ENCODE measurements around the gene MAF. TPM values are rescaled to one million over a fixed set of nuclear protein-coding genes. Genes with fewer than 3 reads are reported as not detected.

The MAF gene
- total RNA-seq, 2 donors from 2014 or later: 11.7 to 30.3 TPM

DNA sequence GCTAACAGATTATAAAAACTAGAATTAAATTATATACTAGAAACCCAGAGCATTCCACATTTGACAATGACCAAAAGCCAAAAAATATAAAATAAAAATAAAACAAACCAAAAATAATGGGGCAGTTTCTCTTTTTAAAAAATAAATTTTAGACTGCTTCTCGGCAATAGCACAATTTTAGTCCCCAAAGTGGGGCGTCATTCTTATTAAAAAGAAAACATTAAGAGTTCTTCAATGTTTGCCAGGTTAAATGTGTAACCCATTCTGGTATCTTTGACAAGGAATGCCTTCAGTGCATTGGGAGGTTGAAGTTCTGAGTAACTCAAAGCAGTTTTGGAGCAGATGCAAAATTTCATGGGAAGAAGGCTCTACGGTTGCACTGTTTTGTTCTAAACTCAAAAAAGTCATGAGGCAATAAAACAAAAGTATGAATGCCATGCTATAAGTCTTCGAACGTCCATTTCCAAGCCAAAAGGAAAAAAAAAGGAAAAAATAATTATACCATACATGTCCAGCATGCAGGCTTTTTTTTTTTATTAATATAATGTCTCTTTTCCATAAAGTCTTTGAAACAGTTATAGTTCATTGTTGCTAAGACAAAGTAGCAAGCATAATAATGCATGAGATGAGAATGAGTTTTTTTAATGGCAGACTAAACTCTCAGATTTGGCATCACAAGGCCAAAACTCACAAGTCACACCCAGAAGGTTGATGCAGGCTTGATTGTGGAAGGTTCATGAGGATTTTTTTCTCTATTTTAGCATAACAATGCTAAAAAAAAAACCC, 3.1 kb downstream of the MAF start:
- DNase-seq (no peak), ATAC-seq (no peak)
- intact Hi-C loops (cut with DNase I, micrococcal nuclease): loop anchor here in 1 of 2 donors (10.0 kb wide), 1 partner anchor 1093 kb away; no protein-coding TSS in a partner anchor

DNA sequence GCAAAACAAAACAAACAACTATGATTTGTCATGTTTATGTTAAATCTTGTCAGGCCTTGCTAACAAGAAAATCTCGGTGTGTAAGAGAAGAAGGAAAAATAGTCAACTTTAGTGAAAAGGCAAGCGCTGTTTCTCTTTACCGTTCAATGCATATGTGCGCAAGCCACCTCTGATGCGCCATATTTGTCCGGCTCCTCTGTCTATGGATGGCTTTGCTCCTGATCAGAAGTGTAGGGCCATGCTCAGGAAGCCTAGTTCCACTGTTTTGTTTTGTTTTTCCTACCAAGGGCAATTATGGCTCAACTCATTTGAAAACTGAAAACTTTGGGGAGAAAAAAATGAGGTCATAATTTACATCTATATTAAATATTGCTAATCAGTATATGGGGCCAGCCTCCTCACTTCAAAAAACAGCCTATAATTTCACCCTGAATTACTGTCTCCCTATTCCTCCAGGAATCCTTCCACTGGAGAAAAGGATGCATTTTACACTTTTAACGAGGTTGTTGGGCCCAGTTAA, 4.5 kb downstream of the MAF start:
- DNase-seq (no peak), ATAC-seq (no peak)
- intact Hi-C loops (cut with DNase I, micrococcal nuclease): loop anchor here in 1 of 2 donors (10.0 kb wide), 1 partner anchor 1091 kb away; no protein-coding TSS in a partner anchor

DNA sequence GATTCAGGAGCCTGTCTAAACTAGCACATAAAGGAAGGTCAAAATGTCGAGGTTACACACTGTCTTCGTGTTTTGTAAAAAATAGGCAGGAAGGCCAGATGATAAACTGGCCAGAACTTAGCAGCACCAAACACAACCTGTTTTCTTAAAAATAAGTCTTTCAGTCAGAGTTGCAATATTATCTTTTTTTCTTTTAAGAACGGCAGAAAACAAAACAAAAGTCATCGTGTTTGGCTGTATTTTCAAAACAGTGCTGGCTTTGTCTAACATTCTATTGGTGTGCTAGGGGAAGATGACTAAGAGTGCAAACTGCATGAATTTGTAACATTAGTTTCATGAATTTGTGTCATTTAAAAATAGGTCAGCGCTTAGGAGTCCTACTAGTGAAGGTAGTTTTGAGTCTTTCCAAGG, 5.3 kb downstream of the MAF start:
- intact Hi-C loops (cut with DNase I, micrococcal nuclease): loop anchor here in 1 of 2 donors (10.0 kb wide), 1 partner anchor 1090 kb away; no protein-coding TSS in a partner anchor
- DNase-seq (no peak), ATAC-seq (no peak)

DNA sequence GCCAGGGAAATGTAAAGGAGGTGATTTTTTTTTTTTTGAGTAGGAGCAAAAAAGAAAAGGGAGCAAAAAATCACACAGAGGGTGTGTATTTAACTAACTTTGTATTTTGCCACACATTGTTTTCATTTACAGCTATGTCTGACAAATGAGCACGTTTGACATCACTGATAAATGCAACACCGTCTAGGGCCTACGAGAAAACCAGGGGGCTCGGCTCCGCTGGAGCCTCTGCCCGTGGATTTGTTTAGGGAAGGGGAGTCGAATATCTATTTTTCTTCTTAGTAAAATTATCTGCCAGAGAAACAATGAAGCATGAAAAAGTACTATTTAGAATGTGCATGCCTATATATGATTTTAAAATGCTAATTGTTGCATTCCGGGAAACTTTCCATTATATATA, 6.8 kb downstream of the MAF start:
- ATAC-seq (no peak), DNase-seq (no peak)
- intact Hi-C loops (cut with DNase I, micrococcal nuclease): loop anchor here in 1 of 2 donors (10.0 kb wide), 1 partner anchor 1089 kb away; no protein-coding TSS in a partner anchor

DNA sequence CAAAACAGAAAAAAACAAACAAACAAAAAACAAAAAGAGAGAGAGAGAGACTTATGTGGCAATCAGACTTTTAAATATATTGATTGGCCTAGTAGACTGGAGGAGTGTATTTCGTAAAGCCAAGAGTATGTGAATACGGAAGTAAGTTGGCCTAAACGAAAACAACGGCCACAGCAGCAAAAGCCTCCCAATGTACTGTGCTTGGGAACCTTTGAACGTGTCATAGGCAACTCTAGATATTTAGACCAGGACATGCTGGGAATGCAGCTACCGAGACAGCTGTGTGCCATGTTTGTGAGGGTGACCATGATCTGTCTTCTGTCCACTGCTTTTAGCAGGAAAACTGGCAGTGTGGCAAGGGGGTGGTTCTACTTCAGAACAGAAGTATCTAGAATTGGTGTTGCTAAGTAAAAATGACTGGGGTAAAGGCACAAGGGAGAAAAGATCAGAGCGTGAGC, 7.4 kb downstream of the MAF start:
- no peak for DNase-seq
- no peak for ATAC-seq
- intact Hi-C loops (cut with DNase I, micrococcal nuclease): loop anchor here in 1 of 2 donors (10.0 kb wide), 1 partner anchor 1088 kb away; no protein-coding TSS in a partner anchor

DNA sequence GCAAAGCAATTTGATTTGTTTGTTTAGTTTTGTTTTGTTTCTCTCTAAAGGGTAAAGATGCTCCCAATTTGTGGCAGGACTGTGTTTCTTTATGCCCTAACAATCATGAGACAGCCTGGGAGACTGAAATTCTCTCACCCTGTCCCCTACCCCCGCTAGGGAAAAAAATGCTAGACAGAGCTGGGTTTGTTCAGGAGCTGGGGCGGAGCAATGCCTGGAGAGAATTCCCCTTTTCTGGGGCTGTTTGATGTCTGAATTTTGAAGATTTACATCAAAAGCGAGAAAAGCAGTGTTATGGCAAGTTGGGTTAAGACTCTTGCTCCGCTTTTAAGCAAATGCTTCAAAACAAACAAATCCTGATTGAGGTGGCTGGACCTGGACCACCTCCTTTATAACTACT, 8.4 kb downstream of the MAF start:
- intact Hi-C loops (cut with DNase I, micrococcal nuclease): loop anchor here in 1 of 2 donors (10.0 kb wide), 1 partner anchor 1087 kb away; no protein-coding TSS in a partner anchor
- ATAC-seq (no peak), DNase-seq (no peak)

DNA sequence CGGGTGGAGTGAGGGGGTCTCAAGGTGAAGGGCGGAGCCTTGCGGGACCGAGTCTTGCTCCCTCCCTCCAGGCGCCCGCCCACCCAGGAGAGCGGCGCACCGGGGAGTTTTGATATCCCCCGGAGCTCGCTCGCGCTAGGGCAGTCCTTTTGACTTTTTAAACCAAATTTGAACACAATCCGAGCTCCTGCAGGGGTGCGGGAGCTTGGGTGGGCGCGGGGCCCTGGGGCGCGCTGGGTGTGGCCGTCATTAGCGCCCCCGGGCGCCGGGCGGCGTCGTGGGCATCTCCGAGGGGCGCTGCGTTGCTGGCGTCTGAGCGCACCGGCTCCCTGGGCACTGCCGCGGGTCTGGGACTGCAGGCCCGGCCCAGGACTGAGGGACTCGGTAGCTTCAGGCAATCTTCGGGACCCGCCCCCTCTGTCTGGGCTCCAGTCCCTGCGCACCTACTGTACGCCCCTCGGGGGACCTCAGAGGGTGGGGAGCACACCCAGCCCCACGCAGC, 10.9 kb downstream of the MAF start:
- no peak for ATAC-seq
- intact Hi-C loops (cut with DNase I, micrococcal nuclease): loop anchor here in 1 of 2 donors (10.0 kb wide), 1 partner anchor 1085 kb away; no protein-coding TSS in a partner anchor
- peak in 1 of 2 donors; percentile 22 for DNase-seq

DNA sequence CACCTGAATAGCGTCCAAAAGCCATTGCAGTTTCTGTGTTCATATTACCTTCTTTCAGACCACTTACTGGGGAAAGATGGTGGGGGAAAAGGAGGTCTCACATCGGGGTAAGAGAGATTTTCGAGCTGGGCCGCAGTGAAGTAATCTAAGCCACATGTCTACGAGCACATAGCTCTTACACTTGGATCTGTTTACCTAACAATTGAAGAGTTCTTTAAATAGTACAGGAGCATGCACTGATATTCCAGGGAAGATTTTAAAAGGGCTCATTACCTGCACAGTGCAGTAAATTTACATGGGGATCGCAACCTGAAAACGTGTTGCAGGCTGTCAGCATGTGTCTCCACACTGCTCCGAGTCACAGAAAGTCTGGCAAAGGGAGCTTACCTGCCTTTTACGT, 12.6 kb downstream of the MAF start:
- DNase-seq (no peak), ATAC-seq (no peak)
- intact Hi-C loops (cut with DNase I, micrococcal nuclease): no loop called here

DNA sequence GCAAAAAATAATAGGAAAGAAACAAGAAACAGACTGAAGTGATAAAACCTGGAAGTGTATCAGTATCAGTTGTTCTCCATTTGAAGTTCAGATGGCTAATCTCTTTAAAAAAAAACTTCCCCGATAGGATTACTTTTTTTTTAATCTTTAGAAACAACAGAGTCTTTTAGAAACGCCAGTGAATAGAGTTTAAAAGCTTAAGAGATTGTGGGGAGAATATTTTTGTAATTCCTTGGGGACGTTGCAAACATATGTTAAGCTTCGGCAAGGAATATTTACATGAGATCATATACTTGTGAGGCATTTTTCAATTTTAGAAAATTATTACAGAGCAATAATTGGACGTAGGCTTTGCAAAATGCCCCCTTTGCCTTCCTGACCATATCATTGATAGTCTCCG, 13.2 kb downstream of the MAF start:
- ATAC-seq (no peak), DNase-seq (no peak)
- intact Hi-C loops (cut with DNase I, micrococcal nuclease): no loop called here

DNA sequence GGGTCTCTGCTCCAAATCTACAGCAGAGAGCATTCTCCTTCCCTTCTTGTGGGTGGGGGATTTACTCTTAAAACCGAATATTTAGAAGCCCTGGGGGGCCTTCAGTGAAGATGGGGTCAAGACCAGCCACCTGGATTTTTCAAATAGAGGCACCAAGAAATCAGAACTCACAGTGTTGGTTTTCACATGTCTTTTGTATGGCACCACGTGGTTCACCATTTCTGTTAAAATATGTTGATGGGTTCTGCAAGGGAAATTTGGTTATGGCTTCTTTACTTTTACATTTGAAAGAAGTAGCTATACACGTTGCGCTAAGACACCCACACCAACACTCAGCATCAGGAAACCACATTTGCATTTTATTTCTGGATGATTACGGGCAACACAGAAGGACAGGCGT, 17.7 kb downstream of the MAF start:
- intact Hi-C loops (cut with DNase I, micrococcal nuclease): no loop called here
- ATAC-seq: no peak
- no peak for DNase-seq

DNA sequence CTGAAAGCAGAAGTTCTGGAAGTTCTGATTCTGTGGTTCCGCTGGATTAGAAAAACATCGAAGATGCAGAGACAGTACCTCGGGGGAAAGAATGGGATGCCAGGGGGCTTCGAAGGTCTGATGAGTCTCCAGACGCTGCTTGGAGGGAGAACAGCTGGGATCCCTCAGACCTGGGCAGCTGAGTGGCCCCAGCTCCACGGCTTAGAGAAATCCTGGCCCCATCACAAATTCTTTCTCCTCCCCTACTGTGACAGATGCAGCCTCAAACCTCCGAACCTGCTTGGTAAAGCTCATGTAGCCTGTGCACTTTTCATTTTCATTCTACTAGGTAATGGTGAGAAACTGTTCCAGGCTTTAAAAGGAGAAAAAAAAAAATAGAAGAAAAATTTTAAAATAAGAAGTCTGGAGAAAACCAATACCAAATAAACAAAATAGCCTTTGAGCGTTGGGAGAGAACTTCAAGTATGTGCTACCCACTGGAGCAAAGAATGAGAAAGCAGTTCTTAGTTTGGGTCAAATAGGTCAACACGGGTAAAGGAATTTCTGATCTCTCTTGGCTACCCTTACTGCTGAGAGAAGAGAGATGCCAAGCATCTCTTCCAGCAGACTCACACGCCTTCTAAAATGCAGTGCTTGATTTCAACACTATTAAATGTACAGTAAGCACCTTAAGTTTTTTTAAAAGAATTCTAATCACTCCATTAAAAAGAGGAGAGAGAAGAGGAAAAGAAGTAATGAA, 19.9 kb downstream of the MAF start:
- intact Hi-C loops (cut with DNase I, micrococcal nuclease): no loop called here
- DNase-seq: no peak
- ATAC-seq: no peak

DNA sequence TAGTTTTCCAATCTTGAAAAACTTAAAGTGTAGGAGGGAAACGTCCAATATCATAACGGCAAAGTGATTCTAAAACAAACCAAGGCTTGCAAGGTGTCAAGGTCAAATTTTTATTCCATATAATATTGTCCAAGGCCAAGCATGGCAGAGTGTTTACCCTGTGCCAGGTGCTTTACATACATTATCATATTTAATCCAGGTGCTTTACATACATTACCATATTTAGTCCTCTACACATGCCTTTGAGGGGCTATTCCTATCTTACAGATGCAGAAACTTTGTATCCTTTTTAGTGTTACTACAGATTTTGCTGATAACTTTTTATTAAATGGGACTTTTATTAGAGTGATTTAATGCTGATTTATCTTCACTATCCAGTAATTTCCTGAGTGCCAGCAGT, 23.9 kb downstream of the MAF start:
- intact Hi-C loops (cut with DNase I, micrococcal nuclease): no loop called here
- DNase-seq: no peak

DNA sequence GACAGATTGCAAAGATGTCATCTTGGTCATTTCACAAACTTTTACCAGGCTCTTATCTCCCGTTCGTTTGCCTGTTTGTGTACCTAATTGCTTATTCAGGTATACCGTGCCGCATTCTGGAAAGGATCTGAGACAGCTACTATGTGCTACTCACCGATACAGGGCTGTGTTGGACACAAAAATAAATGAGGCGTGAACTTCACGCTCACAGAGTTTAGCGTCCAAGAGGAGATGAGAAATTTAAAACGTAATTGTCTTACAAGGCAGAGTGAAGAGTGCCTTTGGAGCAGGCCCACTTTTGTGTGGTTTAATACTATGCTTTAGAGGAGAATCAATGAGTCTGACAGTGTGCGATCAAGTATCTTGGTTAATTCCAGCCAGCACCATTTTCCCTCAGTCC, 26.7 kb downstream of the MAF start:
- ATAC-seq (no peak), DNase-seq (no peak)
- intact Hi-C loops (cut with DNase I, micrococcal nuclease): no loop called here

More for the DNA sequence above, 23.9 kb downstream of the MAF start:
- no peak for ATAC-seq

DNA sequence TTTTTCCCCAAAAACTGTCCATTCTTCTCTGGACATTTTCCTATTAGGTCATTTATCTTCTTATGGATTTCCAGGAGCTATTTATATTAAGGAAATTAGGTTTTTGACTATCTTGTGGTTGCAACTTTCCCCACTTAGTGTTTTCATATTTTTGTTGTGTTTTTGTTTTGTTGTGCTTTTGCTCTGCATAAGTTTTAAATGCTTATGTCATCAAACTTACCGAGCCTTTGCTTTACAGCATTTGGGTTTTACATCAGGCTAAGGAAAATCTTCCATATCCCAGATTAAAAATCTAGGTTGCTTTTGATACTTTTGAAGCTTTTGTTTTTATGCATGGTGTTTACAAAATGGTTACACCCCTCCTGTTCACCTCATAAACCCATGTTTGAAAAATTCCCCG, 27.5 kb downstream of the MAF start:
- no peak for DNase-seq
- ATAC-seq: no peak
- intact Hi-C loops (cut with DNase I, micrococcal nuclease): no loop called here

DNA sequence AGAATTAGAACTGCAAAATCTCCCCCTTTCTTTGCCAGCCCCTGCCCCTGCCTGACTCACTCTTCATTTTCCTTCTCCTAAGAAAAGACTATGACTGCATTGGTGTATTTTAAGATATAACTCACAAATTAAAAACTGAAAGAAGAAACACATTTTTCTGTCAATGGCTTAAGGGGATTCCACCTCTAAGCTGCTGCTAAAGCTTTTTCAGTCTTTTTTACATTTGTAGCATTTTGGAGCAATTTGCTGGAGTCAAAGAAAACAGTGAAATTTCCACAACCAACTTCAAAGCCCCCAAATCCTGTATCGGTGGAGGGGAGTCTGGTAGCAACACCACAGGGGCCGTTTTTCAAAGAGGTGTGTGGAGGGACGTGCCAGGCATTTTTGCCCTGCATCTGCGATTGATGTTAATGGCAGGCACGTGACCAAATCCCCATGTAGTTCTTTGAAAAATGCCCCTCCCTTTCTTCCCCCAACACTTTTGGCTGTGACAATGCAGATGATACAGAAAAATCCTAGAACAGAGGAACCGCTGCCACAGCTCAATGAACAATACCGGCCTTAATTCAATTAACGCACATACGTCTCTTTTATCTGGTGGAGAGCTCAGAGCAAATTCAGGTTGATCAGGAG, 28.5 kb downstream of the MAF start:
- ATAC-seq (no peak), DNase-seq (no peak)
- intact Hi-C loops (cut with DNase I, micrococcal nuclease): no loop called here

DNA sequence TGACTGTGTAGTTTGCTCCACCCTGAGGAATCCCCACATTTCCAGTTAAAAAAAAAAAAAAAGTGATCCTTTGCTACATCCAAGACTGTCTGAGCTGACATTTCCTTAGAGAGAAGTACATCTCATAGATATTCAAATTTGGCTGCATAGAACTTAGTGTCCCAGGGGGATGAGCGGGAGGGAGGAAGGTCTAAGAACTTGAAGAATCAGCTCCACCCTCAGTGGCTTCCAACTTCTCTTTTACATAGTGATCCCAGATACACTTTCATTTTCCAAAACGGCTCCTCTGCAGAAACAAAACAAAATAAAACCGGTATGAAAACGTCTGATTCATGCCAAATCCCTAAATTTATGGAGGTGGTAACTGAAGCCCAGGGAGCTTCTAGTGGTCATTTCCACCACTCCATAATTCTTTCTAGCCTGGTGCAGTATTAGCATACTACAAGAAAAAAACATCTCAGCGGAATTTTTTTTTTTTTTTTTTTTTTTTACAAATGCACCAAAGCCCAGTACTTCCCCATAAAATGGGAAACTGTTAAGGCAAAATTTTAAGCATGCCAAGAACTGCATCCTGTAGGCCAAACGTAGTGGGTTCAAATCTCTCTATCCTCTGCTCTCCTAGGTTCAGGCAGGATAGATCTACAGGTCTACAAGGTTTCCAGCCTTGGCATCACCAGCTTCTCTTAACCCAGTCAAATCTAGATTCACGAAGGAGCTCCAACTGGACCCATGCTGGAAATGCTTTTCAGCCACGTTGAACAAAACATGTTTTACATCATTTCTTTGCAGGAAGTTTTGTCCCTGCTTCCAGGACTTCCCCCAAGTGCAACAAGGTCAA, 29.3 kb downstream of the MAF start:
- ATAC-seq (no peak), DNase-seq (no peak)
- intact Hi-C loops (cut with DNase I, micrococcal nuclease): no loop called here

DNA sequence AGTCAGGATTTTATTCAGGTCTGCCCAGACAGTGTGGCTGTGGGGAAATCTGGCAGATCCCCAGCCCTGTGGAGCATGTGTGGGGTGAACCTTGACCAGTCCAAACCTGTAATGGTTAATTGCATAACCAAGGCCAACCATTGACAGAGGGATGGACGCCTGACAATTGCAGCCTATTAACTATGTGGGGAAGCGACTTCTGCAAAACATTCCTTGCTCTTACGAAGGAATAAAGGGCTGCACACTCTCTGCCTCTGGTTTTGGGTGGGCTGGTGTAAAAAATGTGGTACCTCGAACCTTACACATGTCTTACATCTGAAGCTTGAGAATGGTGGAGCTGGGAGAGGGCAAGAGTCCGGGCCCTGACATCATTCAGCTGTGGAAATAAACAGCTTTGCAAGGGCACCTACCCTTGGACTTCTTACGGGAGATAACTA, 35.8 kb downstream of the MAF start:
- DNase-seq (no peak), ATAC-seq (no peak)
- intact Hi-C loops (cut with DNase I, micrococcal nuclease): no loop called here

DNA sequence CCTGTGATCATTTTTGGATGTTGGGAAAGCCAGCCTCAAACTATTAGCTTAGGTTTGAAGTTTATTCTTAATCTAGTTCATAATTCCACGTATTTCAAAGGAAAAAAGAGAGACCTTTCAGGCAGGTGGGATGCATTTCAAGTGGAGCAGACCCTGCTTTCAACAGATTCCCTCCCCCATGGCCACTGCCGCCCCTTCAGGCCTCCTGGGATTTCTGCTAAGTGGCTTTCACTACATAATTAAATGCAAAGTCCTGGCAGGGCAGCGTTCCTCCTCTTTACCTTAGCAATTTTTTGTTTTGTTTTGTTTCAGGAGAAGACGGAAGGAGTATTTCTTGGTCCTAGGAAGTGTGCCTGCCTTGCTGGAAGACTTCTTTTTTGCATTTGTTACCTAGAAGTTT, 36.6 kb downstream of the MAF start:
- ATAC-seq (no peak), DNase-seq (no peak)
- intact Hi-C loops (cut with DNase I, micrococcal nuclease): no loop called here

Data from left colon (tissue), 2 donors.